Ovary (tissue), 3 donors: ENCODE results near the gene DCBLD1.
"Not testable (repeated sequence)": the region's sequence is repeated elsewhere in the genome, so short reads cannot be mapped to it uniquely, and the experiment has no call there.

ENCODE experiments used
- EP300 ChIP-seq: sonication (generic); formaldehyde crosslinking; IDR thresholded peaks from one replicate; pipeline ENCODE4 v1.6.1; 2017; ENCODE audit warnings: antibody characterized with exemption
- POLR2A ChIP-seq: fragments of 450-650 bp; IDR thresholded peaks from one replicate; pipeline ENCODE4 v1.6.1; 2017; ENCODE audit warnings: antibody characterized with exemption, mild to moderate bottlenecking, moderate library complexity
- TF ChIP-seq, protein P1 (sequence below), 3 donors: fragments of 450-650 bp in 2 of 3; fragments of 200-600 bp in 1 of 3; IDR thresholded peaks; one replicate each; pipeline versions ENCODE4 v1.5.1 to v1.8.0; 2016 to 2022; ENCODE audit warnings: antibody characterized with exemption in 3 of 3, mild to moderate bottlenecking in 1 of 3
- donor health status: DM: no; HTN: no; CAD: no.

- TF ChIP-seq, protein P1, sequence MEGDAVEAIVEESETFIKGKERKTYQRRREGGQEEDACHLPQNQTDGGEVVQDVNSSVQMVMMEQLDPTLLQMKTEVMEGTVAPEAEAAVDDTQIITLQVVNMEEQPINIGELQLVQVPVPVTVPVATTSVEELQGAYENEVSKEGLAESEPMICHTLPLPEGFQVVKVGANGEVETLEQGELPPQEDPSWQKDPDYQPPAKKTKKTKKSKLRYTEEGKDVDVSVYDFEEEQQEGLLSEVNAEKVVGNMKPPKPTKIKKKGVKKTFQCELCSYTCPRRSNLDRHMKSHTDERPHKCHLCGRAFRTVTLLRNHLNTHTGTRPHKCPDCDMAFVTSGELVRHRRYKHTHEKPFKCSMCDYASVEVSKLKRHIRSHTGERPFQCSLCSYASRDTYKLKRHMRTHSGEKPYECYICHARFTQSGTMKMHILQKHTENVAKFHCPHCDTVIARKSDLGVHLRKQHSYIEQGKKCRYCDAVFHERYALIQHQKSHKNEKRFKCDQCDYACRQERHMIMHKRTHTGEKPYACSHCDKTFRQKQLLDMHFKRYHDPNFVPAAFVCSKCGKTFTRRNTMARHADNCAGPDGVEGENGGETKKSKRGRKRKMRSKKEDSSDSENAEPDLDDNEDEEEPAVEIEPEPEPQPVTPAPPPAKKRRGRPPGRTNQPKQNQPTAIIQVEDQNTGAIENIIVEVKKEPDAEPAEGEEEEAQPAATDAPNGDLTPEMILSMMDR (IDR thresholded peaks at IDR 0.05): not testable (repeated sequence)
- TF ChIP-seq POLR2A, EP300: not testable (repeated sequence)
Measured at GRCh38 chr6:117442313-117442712, 40.2 kb upstream of the DCBLD1 start.
